OCI-LY7 (cell line): Measurements from ENCODE around the gene NSUN4. TPM values are rescaled to one million over a fixed set of nuclear protein-coding genes. Genes with fewer than 3 reads are reported as not detected.

Experiments
- BruUV-seq: library from RNA; stranded (reverse); fragments of 400-500 nt; replicated peaks from 2 replicates; lab custom pipeline; 2021; lab: Mats Ljungman, UMichigan
- CTCF ChIA-PET: fragments of 300-600 bp; sonication (Branson Sonifier 250); formaldehyde crosslinking; loops from one replicate; lab custom pipeline; 2022; ENCODE audit warnings: antibody characterized with exemption; ENCODE audit not compliant: unreplicated experiment; lab: Charles Lee
- POLR2A ChIA-PET: fragments of 300-600 bp; sonication (Branson Sonifier 250); formaldehyde crosslinking; loops from one replicate; lab custom pipeline; 2022; ENCODE audit warnings: antibody characterized with exemption; lab: Charles Lee
- DNase-seq: peaks from one replicate; pipeline ENCODE4 v3.0.0-alpha.2; 2015; ENCODE audit warnings: low spot score
- H2AFZ ChIP-seq: fragments of 200-600 bp; sonication (generic), shearing (Covaris generic); 2 replicates; pipeline ENCODE4 v1.6.1; 2014; ENCODE audit warnings: mild to moderate bottlenecking, antibody characterized with exemption, low read length, moderate library complexity
- H3K27ac ChIP-seq: fragments of 200-600 bp; sonication (generic); 2 replicates; pipeline ENCODE4 v1.5.1; 2014; ENCODE audit warnings: mixed run types, low read depth, mild to moderate bottlenecking, moderate library complexity, low read length, inconsistent platforms; ENCODE audit not compliant: poor library complexity, severe bottlenecking
- H3K36me3 ChIP-seq: fragments of 200-600 bp; sonication (generic); 2 replicates; pipeline ENCODE4 v1.6.1; 2014; ENCODE audit warnings: mild to moderate bottlenecking, antibody characterized with exemption, low read length, moderate library complexity, mixed read lengths; ENCODE audit not compliant: insufficient read depth
- H3K4me1 ChIP-seq: fragments of 200-600 bp; sonication (generic); 2 replicates; pipeline ENCODE4 v1.5.1; 2014; ENCODE audit warnings: mild to moderate bottlenecking, low read length; ENCODE audit not compliant: insufficient read depth, poor library complexity, severe bottlenecking
- H3K4me2 ChIP-seq: fragments of 200-600 bp; sonication (generic); 2 replicates; pipeline ENCODE4 v1.6.1; 2014; ENCODE audit warnings: mild to moderate bottlenecking, low read length
- H3K4me3 ChIP-seq: fragments of 200-600 bp; sonication (generic); 2 replicates; pipeline ENCODE4 v1.5.1; 2014; ENCODE audit warnings: mild to moderate bottlenecking, low read depth, low read length; ENCODE audit not compliant: poor library complexity, severe bottlenecking
- H3K79me2 ChIP-seq: fragments of 200-600 bp; sonication (generic); 2 replicates; pipeline ENCODE4 v1.6.1; 2016; ENCODE audit warnings: low read depth, mild to moderate bottlenecking, low read length, moderate library complexity, mixed read lengths; ENCODE audit not compliant: insufficient read depth
- H3K9me2 ChIP-seq: fragments of 200-600 bp; sonication (generic); 2 replicates; pipeline ENCODE4 v1.6.1; 2016; ENCODE audit warnings: mild to moderate bottlenecking, low read length, mixed read lengths; ENCODE audit not compliant: insufficient read depth
- H3K9me3 ChIP-seq: fragments of 200-600 bp; sonication (generic); 2 replicates; pipeline ENCODE4 v1.6.1; 2014; ENCODE audit warnings: mild to moderate bottlenecking, mixed run types, low read length, mixed read lengths
- H4K20me1 ChIP-seq: fragments of 200-600 bp; sonication (generic); 2 replicates; pipeline ENCODE4 v1.6.1; 2014; ENCODE audit warnings: mild to moderate bottlenecking, antibody characterized with exemption, low read length, moderate library complexity, mixed read lengths; ENCODE audit not compliant: insufficient read depth
- CTCF ChIP-seq: fragments of 200-600 bp; sonication (generic); conservative IDR thresholded peaks from 2 replicates; pipeline ENCODE4 v1.5.1; 2014; ENCODE audit warnings: mild to moderate bottlenecking, antibody characterized with exemption, low read length, moderate library complexity, mixed read lengths
- EZH2phosphoT487 ChIP-seq: fragments of 200-600 bp; sonication (generic); IDR thresholded peaks from 2 replicates; pipeline ENCODE4 v1.6.1; 2018; ENCODE audit warnings: low read depth, borderline replicate concordance, mild to moderate bottlenecking, mixed run types, antibody characterized with exemption, low read length, moderate library complexity, mixed read lengths
- intact Hi-C: fragments of 100-400 bp; cut with micrococcal nuclease; formaldehyde crosslinking; loops from one replicate; pipeline ENCODE4 v1.10.0; 2022; ENCODE audit not compliant: unreplicated experiment
- total RNA-seq, 2 experiments: library from RNA; depleted of rRNA in 1 of 2; stranded (reverse); fragments of >200 nt in 1 of 2; shearing (Covaris generic) in 1 of 2; gene quantifications; 2 replicates each; pipeline ENCODE4 v1.2.3, GENCODE V29; 2014 to 2022

The NSUN4 gene
- total RNA-seq, 2 experiments from 2014 or later = 26.6 to 33.5 TPM

- Histone ChIP-seq H3K79me2 (peaks cover 76% of the 10 kb centered on the region), H3K4me2 (peak within 1 kb of the TSS; percentile 89), H3K9me3 (no peaks in the 10 kb centered on the region), H3K4me1 (peaks cover 40% of the 10 kb centered on the region), H3K9me2 (no peaks in the 10 kb centered on the region), H3K36me3 (peaks cover 43% of the 10 kb centered on the region), H4K20me1 (peaks cover 24% of the 10 kb centered on the region), H2AFZ (peak within 1 kb of the TSS; percentile 71), H3K4me3 (peak within 1 kb of the TSS; percentile 95), H3K27ac (peak within 1 kb of the TSS; percentile 76)
- ChIA-PET CTCF (interaction anchor here (1.0 to 2.1 kb wide), 4 partner anchors 14 to 37 kb away, joined by 4 to 10 read pairs (median 4); no protein-coding TSS in a partner anchor), POLR2A (interaction anchor here (0.5 to 3.7 kb wide), 13 partner anchors 12 to 101 kb away, joined by 3 to 34 read pairs (median 4); partner anchors contain the start of genes NSUN4 and RAD54L)
- intact Hi-C loops = loop anchor here (1.0 to 2.0 kb wide), 3 partner anchors 30 to 56 kb away; partner anchors contain the start of genes NSUN4 and RAD54L
- peak; percentile 97 for DNase-seq
- BruUV-seq = no TSS peak
- TF ChIP-seq CTCF = 0 out of 2 replicates have a peak, but pooled peaks have one; percentile 22
- no peak for TF ChIP-seq EZH2phosphoT487
These were observed 37.4 kb upstream of the NSUN4 start, which contains the start of the genes LRRC41 and UQCRH for GRCh38 chr1:46303038-46303871. TSS of gene LRRC41 (minus strand) at chr1:46303616. CDS start at chr1:46303322, 294 bp downstream. TSS of gene UQCRH (plus strand) at chr1:46303698. CDS start at chr1:46303767, 69 bp downstream.

- Histone ChIP-seq H3K9me2 (no peaks in the 10 kb centered on the region), H3K27ac (peak overlapping the region; percentile 76), H2AFZ (peak overlapping the region; percentile 71; the same call in 1 of the 2 replicates), H3K9me3 (no peaks in the 10 kb centered on the region), H3K36me3 (peaks cover 47% of the 10 kb centered on the region), H4K20me1 (peaks cover 24% of the 10 kb centered on the region), H3K4me2 (peak overlapping the region; percentile 89), H3K4me1 (peaks cover 44% of the 10 kb centered on the region), H3K4me3 (peak overlapping the region; percentile 95), H3K79me2 (peaks cover 77% of the 10 kb centered on the region)
- ChIA-PET CTCF (interaction anchor here (1.3 to 2.1 kb wide), 3 partner anchors 14 to 29 kb away, joined by 4 to 10 read pairs (median 5); no protein-coding TSS in a partner anchor), POLR2A (interaction anchor here (0.7 to 3.7 kb wide), 7 partner anchors 19 to 59 kb away, joined by 3 to 34 read pairs (median 4); partner anchors contain the start of genes NSUN4 and RAD54L)
- TSS peak; percentile 88 for BruUV-seq
- intact Hi-C loops = loop anchor here (1.0 to 2.0 kb wide), 3 partner anchors 29 to 57 kb away; partner anchors contain the start of genes NSUN4 and RAD54L
- DNase-seq = no peak
- TF ChIP-seq CTCF (0 out of 2 replicates have a peak, but pooled peaks have one; percentile 6), EZH2phosphoT487 (no peak)
These were observed 36.7 kb upstream of the NSUN4 start for GRCh38 chr1:46303872-46304326.
